K562 (cell line): ENCODE data around the gene REX1BD. TPM values are rescaled to one million over a fixed set of nuclear protein-coding genes. Genes with fewer than 3 reads are reported as not detected.

ENCODE experiments used
- ATAC-seq: fragments of 200-7000 bp; cut with Tn5 transposase; 3 replicates; pipeline ENCODE4 v1.9.1; 2020; ENCODE audit warnings: moderate library complexity
- BruUV-seq: library from RNA; stranded (reverse); fragments of 400-500 nt; replicated peaks from 2 replicates; lab custom pipeline; 2021; lab: Mats Ljungman, UMichigan
- CTCF ChIA-PET: fragments of 300-600 bp; formaldehyde crosslinking; extraction: SDS; loops from one replicate; lab custom pipeline; 2021; ENCODE audit warnings: low intra/inter-chr PET ratio; lab: Yijun Ruan, JAX
- POLR2A ChIA-PET: fragments of 300-600, 350-650 bp; sonication (Branson Sonifier 250); formaldehyde crosslinking; extraction: SDS; loops from one replicate; lab custom pipeline; 2021; ENCODE audit warnings: antibody characterized with exemption, inconsistent platforms; lab: Yijun Ruan, JAX
- DNase-seq, 4 experiments: peaks; one replicate each; pipeline versions ENCODE4 v3.0.0 to v3.0.0-alpha.2; 2011 to 2018; ENCODE audit warnings: low spot score in 3 of 4, mixed read lengths in 3 of 4; ENCODE audit errors: extremely low read depth in 1 of 4
- FAIRE-seq: peaks from 2 replicates; lab custom pipeline; 2011; peaks lifted over from hg19 to GRCh38; lab: Jason Lieb, UNC
- H2AFZ ChIP-seq: 2 replicates; pipeline ENCODE4 v1.6.0; 2011; ENCODE audit warnings: low read depth, low read length, control low read depth, inconsistent platforms
- H3K27ac ChIP-seq: fragments of 200-600 bp; 3 replicates; pipeline ENCODE4 v1.8.0; 2011; ENCODE audit warnings: low read depth, mild to moderate bottlenecking, control low read depth, inconsistent platforms, low read length, moderate library complexity, mixed read lengths; ENCODE audit errors: extremely low read depth
- H3K27me3 ChIP-seq, 2 experiments: fragments of 300-600 bp in 1 of 2; 2 replicates in 1 of 2; 3 replicates in 1 of 2; pipeline versions ENCODE4 v1.6.0 to v1.8.0; 2011; ENCODE audit warnings: inconsistent platforms in 2 of 2, low read length in 2 of 2, mild to moderate bottlenecking in 1 of 2, mixed read lengths in 1 of 2, moderate library complexity in 1 of 2; ENCODE audit not compliant: control insufficient read depth in 2 of 2, insufficient read depth in 2 of 2
- H3K36me3 ChIP-seq: fragments of 300-600 bp; 3 replicates; pipeline ENCODE4 v1.8.0; 2011; ENCODE audit warnings: mild to moderate bottlenecking, low read length, inconsistent platforms; ENCODE audit not compliant: control insufficient read depth, insufficient read depth
- H3K4me1 ChIP-seq, 2 experiments: fragments of 200-600 bp in 1 of 2; replicated peaks in 1 of 2; 2 replicates in 1 of 2; 3 replicates in 1 of 2; pipeline versions ENCODE4 v1.5.1 to v1.8.0; 2011; ENCODE audit warnings: inconsistent platforms in 2 of 2, low read length in 2 of 2, mild to moderate bottlenecking in 1 of 2, mixed read lengths in 1 of 2, moderate library complexity in 1 of 2; ENCODE audit not compliant: control insufficient read depth in 2 of 2, insufficient read depth in 2 of 2
- H3K4me2 ChIP-seq: 2 replicates; pipeline ENCODE4 v1.6.1; 2011; ENCODE audit warnings: low read length, control low read depth, inconsistent platforms, mixed read lengths; ENCODE audit not compliant: insufficient read depth
- H3K4me3 ChIP-seq: fragments of 200-600 bp; sonication (generic), shearing (Covaris generic); 2 replicates; pipeline ENCODE4 v1.5.1; 2016; ENCODE audit warnings: control low read depth, inconsistent platforms
- H3K79me2 ChIP-seq: fragments of 200-600 bp; 3 replicates; pipeline ENCODE4 v1.8.0; 2011; ENCODE audit warnings: low read length, inconsistent platforms; ENCODE audit not compliant: control insufficient read depth, insufficient read depth
- H3K9ac ChIP-seq, 2 experiments: 2 replicates each; pipeline versions ENCODE4 v1.6.0 to v1.6.1; 2011; ENCODE audit warnings: low read depth in 2 of 2, low read length in 2 of 2, control low read depth in 1 of 2, inconsistent platforms in 1 of 2, mild to moderate bottlenecking in 1 of 2, mixed read lengths in 1 of 2; ENCODE audit not compliant: insufficient read depth in 1 of 2
- H3K9me1 ChIP-seq: one replicate; pipeline ENCODE4 v1.6.0; 2011; ENCODE audit warnings: inconsistent platforms, mild to moderate bottlenecking, low read length, moderate library complexity; ENCODE audit not compliant: control insufficient read depth, insufficient read depth
- H3K9me3 ChIP-seq: replicated peaks from 2 replicates; pipeline ENCODE4 v1.5.1; 2011; ENCODE audit warnings: low read depth, low read length, inconsistent platforms; ENCODE audit not compliant: control insufficient read depth, insufficient read depth
- H4K20me1 ChIP-seq: replicated peaks from 2 replicates; pipeline ENCODE4 v1.6.1; 2011; ENCODE audit warnings: low read length, inconsistent platforms, mixed read lengths; ENCODE audit not compliant: control insufficient read depth, insufficient read depth
- ADNP ChIP-seq: fragments of 200-800 bp; sonication (Bioruptor generic); IDR thresholded peaks from 2 replicates; pipeline ENCODE4 v1.6.1; 2016; ENCODE audit warnings: missing genetic modification characterization, missing compliant biosample characterization
- DMBX1 ChIP-seq: fragments of 250-450 bp; sonication (Bioruptor Pico); IDR thresholded peaks from 2 replicates; pipeline ENCODE4 v1.8.0; 2022; ENCODE audit warnings: inconsistent platforms, mild to moderate bottlenecking, moderate library complexity, borderline replicate concordance
- HMGXB4 ChIP-seq: sonication (generic); formaldehyde crosslinking; IDR thresholded peaks from 2 replicates; pipeline ENCODE4 v1.8.1; 2023; ENCODE audit warnings: mild to moderate bottlenecking, missing genetic modification reagents
- KDM2B ChIP-seq: fragments of 250-450 bp; sonication (Bioruptor Pico); IDR thresholded peaks from 2 replicates; pipeline ENCODE4 v1.8.0; 2021; ENCODE audit warnings: mild to moderate bottlenecking, moderate library complexity
- KLF1 ChIP-seq: fragments of 450-650 bp; IDR thresholded peaks from 2 replicates; pipeline ENCODE4 v1.6.1; 2016; ENCODE audit warnings: missing genetic modification characterization, missing compliant biosample characterization
- ZNF280A ChIP-seq: fragments of 450-650 bp; IDR thresholded peaks from 2 replicates; pipeline ENCODE4 v1.6.1; 2018; ENCODE audit warnings: mild to moderate bottlenecking, low read depth; ENCODE audit not compliant: partially characterized antibody
- ZNF592 ChIP-seq: fragments of 450-650 bp; IDR thresholded peaks from 2 replicates; pipeline ENCODE4 v1.6.1; 2017; ENCODE audit warnings: antibody characterized with exemption, mild to moderate bottlenecking
- WGBS: fragments of 100-300 bp; shearing (Covaris generic); methylation state at CpG from one replicate; pipeline ENCODE4 v1.1.6; 2016; ENCODE audit warnings: low coverage, mixed read lengths; ENCODE audit not compliant: insufficient coverage; ENCODE audit errors: missing lambda C conversion rate; 5-methylcytosine and 5-hydroxymethylcytosine counted together
- in situ Hi-C: fragments of 300-500 bp; cut with MboI; formaldehyde crosslinking; loops from 4 replicates; pipeline ENCODE4 v1.15.0; 2018; ENCODE audit warnings: inconsistent platforms, mixed read lengths
- intact Hi-C: fragments of 100-400 bp; cut with micrococcal nuclease; formaldehyde crosslinking; loops from 2 replicates; pipeline ENCODE4 v1.14.2; 2022
- polyA plus RNA-seq, 8 experiments: library from polyadenylated mRNA; depleted of rRNA in 4 of 8; stranded (reverse) in 5 of 8; unstranded in 3 of 8; fragments of >200 nt; fragmentation: Nextera tagmentation in 2 of 8; fragmentation: Illumina TruSeq in 1 of 8; extraction: Ambion mirVana in 2 of 8; extraction: Trizol in 1 of 8; gene quantifications; 2 replicates each; pipeline versions ENCODE4 v1.2.1 to v1.2.3, GENCODE V29; 2011 to 2014; ENCODE audit warnings: inconsistent platforms in 1 of 8, missing spikeins in 1 of 8
- total RNA-seq, 7 experiments: library from RNA; depleted of rRNA in 6 of 7; stranded (reverse); fragments of >200 nt in 6 of 7; fragmentation: Illumina TruSeq in 2 of 7; extraction: Trizol in 2 of 7; gene quantifications; 2 replicates each; pipeline versions ENCODE4 v1.2.1 to v1.2.3, GENCODE V29; 2011 to 2021; ENCODE audit warnings: low replicate concordance in 1 of 7

Gene REX1BD
- total and polyA plus RNA-seq, 9 of the 15 experiments (the other 6 are each of a cell fraction or from before 2014, with no cell fraction given) = 1.9 to 136 (median 13.8) TPM

- Histone ChIP-seq H3K79me2 (peaks cover 21% of the 10 kb centered on the region), H3K9me1 (no peaks in the 10 kb centered on the region), H3K4me2 (peak overlapping the region; percentile 91), H3K9ac (peak overlapping the region; percentile 76 to 97), H4K20me1 (peaks cover 3% of the 10 kb centered on the region; the same call in 1 of the 2 replicates), H3K36me3 (peaks cover 43% of the 10 kb centered on the region), H3K27ac (peak overlapping the region; percentile 75), H3K4me3 (peak overlapping the region; percentile 68), H2AFZ (0 out of 2 replicates have a peak overlapping the region, but pooled peaks have one; percentile 26), H3K4me1 (peaks cover 18 to 46% of the 10 kb centered on the region in 2 experiments), H3K27me3 (no peaks in the 10 kb centered on the region), H3K9me3 (no peaks in the 10 kb centered on the region)
- ChIA-PET CTCF (interaction anchor here (0.6 kb wide), 1 partner anchor 396 kb away, joined by 9 read pairs; no protein-coding TSS in a partner anchor), POLR2A (interaction anchor here (0.6 to 2.7 kb wide), 9 partner anchors 8 to 48 kb away, joined by 3 to 11 read pairs (median 4); partner anchors contain the start of genes ELL and KXD1)
- BruUV-seq = TSS peak; percentile 40
- intact Hi-C loops = loop anchor here (5.0 kb wide), 1 partner anchor 135 kb away; no protein-coding TSS in a partner anchor
- FAIRE-seq (no peak), DNase-seq (peak in 2 of 4 experiments; percentile 16 to 41), ATAC-seq (no peak)
- WGBS = 18% methylated on average over 7 of the region's 11 CpGs
- in situ Hi-C loops = no loop called here
- no peak for TF ChIP-seq HMGXB4 (CRISPR knock-in tag)
- TF ChIP-seq DMBX1 = peak; percentile 37; the same call in 1 of the 2 replicates
- TF ChIP-seq KDM2B = no peak
- peak; percentile 38; the same call in 1 of the 2 replicates for TF ChIP-seq ADNP
- no peak for TF ChIP-seq ZNF280A
- peak; percentile 45; the same call in 1 of the 2 replicates for TF ChIP-seq ZNF592
- TF ChIP-seq KLF1 (tag) = no peak
Observed at GRCh38 chr19:18541992-18542940, 46.3 kb upstream of the REX1BD start.
